Measurements from ENCODE around the gene GPR61.
A peak's percentile ranks its signal among the peaks of the same experiment; 100 is the strongest.

GPR61 gene

DNA sequence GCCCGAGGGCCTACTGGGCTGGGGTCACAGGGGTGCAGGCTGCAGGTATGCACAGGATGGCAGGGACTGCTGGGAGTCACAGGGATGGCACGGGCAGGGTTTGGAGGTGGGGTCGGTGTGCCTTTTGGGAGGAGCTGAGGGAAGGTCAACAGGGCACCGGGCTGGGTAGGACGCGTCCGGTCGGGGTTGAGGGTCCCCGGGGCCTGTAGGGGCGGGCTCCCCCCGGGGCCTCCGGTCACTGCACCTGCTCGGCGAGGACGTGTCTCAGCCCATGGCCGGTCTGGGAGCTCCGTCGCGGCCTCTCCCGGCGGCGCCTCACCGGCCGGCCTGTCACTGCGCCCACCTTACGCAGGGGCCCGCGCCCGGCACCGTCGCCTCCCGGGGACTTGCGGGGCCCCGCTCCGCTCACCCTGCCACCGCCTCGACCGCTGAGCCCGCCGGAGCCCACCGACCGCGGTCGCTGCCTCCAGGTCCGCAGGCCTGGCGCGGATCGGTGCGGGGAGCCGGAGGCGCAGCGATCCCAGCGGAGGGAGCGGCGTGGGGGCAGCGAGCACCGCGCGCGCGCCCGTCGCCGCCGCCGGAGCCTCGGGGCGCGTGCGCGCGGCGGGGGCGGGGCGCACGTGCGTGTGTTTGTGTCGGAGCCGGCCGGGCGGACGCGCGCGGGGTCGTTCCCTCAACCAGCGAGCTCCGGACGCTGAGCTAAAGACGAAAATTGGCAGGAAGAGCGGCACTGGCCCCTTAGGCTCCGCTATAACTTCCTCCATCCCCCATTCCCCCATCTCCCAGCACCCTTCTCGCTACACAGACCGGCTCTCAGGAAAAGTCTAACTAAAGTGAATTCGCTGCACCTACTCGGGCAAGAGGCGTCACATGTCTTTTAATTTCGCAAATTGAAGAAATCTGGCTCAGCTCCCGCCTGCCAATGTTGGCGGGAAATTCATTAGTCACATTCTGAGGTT is 30.2 kb upstream of the GPR61 start, which contains the start of gene AMIGO1:
Gene AMIGO1 (minus strand): TSS at position 552 of the 959 bp plus-strand sequence. CDS start 815 bp downstream, outside the sequence.
- TF ChIP-seq, protein P1, sequence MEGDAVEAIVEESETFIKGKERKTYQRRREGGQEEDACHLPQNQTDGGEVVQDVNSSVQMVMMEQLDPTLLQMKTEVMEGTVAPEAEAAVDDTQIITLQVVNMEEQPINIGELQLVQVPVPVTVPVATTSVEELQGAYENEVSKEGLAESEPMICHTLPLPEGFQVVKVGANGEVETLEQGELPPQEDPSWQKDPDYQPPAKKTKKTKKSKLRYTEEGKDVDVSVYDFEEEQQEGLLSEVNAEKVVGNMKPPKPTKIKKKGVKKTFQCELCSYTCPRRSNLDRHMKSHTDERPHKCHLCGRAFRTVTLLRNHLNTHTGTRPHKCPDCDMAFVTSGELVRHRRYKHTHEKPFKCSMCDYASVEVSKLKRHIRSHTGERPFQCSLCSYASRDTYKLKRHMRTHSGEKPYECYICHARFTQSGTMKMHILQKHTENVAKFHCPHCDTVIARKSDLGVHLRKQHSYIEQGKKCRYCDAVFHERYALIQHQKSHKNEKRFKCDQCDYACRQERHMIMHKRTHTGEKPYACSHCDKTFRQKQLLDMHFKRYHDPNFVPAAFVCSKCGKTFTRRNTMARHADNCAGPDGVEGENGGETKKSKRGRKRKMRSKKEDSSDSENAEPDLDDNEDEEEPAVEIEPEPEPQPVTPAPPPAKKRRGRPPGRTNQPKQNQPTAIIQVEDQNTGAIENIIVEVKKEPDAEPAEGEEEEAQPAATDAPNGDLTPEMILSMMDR (IDR thresholded peaks at IDR 0.05): no peak
- H3K27ac ChIP-seq: no peak within 1 kb of the TSS

DNA sequence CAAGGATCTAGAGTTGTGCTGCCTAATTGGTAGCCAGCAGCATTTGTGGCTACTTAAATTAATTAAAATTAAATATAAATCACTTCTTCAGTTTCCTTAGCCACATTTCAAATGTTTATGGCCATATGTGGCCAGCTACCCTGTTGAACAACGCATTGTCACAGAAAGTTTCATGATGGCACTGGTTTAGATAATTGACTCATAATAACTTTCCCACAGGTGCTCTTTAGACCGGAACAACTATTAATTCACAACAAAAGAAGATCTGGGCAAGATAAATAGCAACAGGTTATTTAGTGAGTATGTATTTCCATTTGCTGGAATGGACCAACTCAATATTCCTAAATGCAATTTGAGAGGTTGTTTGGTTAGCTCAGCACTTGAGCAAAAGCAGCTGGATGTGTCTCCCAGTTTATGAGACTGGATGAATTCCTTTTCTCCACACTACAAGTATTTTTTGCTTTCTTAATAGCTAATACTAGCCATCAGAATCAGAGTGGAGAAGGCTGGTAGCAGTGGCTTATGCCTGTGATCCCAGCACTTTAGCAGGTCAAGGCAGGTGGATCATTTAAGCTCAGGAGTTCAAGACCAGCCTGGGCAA is 26.5 kb upstream of the GPR61 start:
- peaks cover 51% of the 10 kb centered on the region for H3K27me3 ChIP-seq
- H3K27ac ChIP-seq: no peak overlapping the region
- peaks cover 11 to 12% of the 10 kb centered on the region in 2 experiments for H3K4me1 ChIP-seq (ENCODE audit: control insufficient read depth in 1 of 2, insufficient read depth in 1 of 2, low read depth in 1 of 2, low read length in 1 of 2)
- no peak overlapping the region for H3K4me3 ChIP-seq (ENCODE audit: low read depth in 1 of 2, low read length in 1 of 2)
- TF ChIP-seq, protein P1 (IDR thresholded peaks at IDR 0.05): no peak
- H3K36me3 ChIP-seq: no peaks in the 10 kb centered on the region
- H3K9me3 ChIP-seq: no peaks in the 10 kb centered on the region

More for the DNA sequence above, 30.2 kb upstream of the GPR61 start, which contains the start of gene AMIGO1:
- peaks cover 11 to 12% of the 10 kb centered on the region in 2 experiments for H3K4me1 ChIP-seq (ENCODE audit: control insufficient read depth in 1 of 2, insufficient read depth in 1 of 2, low read depth in 1 of 2, low read length in 1 of 2)
- no peaks in the 10 kb centered on the region for H3K36me3 ChIP-seq
- peaks cover 60% of the 10 kb centered on the region for H3K27me3 ChIP-seq
- peak within 1 kb of the TSS; percentile 55 to 56 for H3K4me3 ChIP-seq (ENCODE audit: low read depth in 1 of 2, low read length in 1 of 2)
- H3K9me3 ChIP-seq: no peaks in the 10 kb centered on the region

DNA sequence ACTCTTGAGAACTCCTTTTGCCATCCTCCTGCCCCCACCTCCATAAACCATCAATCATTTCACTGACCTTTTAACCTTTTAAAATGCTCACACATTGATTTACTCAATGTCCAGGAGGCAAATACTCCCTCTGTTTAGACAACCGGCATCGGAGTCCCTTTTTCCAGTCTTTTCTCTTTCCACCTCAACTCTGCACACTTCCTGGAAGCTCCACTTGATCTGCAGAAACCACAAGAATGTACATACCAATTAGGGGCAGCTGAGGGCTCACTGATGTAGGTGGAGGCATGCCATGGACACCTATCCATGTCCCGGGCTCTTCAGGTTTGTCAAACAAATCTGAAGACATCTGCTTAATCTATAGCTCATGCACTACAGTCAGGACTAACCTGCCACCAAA is 24.8 kb upstream of the GPR61 start:
- H3K4me1 ChIP-seq (ENCODE audit: control insufficient read depth in 1 of 2, insufficient read depth in 1 of 2, low read depth in 1 of 2, low read length in 1 of 2): peaks cover 3 to 5% of the 10 kb centered on the region in 2 experiments
- TF ChIP-seq, protein P1 (IDR thresholded peaks at IDR 0.05): no peak
- peaks cover 35% of the 10 kb centered on the region for H3K27me3 ChIP-seq
- no peak overlapping the region for H3K27ac ChIP-seq
- no peaks in the 10 kb centered on the region for H3K36me3 ChIP-seq
- H3K9me3 ChIP-seq: no peaks in the 10 kb centered on the region
- no peak overlapping the region for H3K4me3 ChIP-seq (ENCODE audit: low read depth in 1 of 2, low read length in 1 of 2)

DNA sequence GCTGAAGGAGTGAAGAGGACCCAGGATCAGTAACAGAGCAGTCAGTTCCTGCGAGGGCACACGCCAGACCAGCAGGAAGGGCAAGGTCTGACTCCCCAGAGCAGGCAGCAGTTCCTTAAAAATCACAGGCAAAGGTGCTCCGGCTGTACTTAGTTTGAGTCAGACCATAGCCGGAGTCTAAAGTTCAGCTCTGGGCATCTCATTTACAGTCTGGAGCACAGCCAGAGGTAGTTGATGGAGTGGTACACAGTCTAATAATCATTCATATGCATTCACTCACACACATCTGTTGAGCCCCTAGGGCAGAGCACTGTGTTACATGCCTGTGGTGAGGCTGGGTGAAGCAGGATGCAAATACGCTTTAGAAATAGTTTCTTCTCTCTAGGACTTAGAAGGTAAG is 22.8 kb upstream of the GPR61 start:
- TF ChIP-seq, protein P1 (IDR thresholded peaks at IDR 0.05): no peak
- no peak overlapping the region for H3K27ac ChIP-seq
- peaks cover 21% of the 10 kb centered on the region for H3K27me3 ChIP-seq
- no peaks in the 10 kb centered on the region for H3K36me3 ChIP-seq
- no peaks in the 10 kb centered on the region for H3K9me3 ChIP-seq
- no peak overlapping the region for H3K4me3 ChIP-seq (ENCODE audit: low read depth in 1 of 2, low read length in 1 of 2)
- no peaks in the 10 kb centered on the region for H3K4me1 ChIP-seq (ENCODE audit: control insufficient read depth in 1 of 2, insufficient read depth in 1 of 2, low read depth in 1 of 2, low read length in 1 of 2)

DNA sequence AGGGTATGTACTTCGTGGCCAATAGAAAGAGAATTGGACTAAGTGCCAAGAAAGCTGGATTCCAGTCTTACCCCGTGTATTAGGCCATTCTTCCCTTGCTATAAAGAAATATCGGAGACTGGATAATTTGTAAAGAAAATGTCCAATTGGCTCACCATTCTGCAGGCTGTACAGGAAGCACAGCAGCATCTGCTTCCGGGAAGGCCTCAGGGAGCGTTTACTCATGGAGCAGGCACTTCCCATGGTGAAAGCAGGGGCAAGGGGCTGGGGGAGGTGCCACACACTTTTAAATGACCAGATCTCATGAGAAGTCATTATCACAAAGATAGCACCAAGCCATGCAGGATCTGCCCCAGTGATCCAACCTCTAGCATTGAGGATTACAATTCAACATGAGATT is 22.3 kb upstream of the GPR61 start:
- TF ChIP-seq, protein P1 (IDR thresholded peaks at IDR 0.05): no peak
- Histone ChIP-seq H3K27me3 (peaks cover 16% of the 10 kb centered on the region), H3K9me3 (no peaks in the 10 kb centered on the region), H3K27ac (no peak overlapping the region), H3K36me3 (no peaks in the 10 kb centered on the region), H3K4me3 (ENCODE audit: low read depth in 1 of 2, low read length in 1 of 2) (no peak overlapping the region), H3K4me1 (ENCODE audit: control insufficient read depth in 1 of 2, insufficient read depth in 1 of 2, low read depth in 1 of 2, low read length in 1 of 2) (no peaks in the 10 kb centered on the region)
